Mesendoderm (in vitro differentiated cells): Measurements from ENCODE around the gene SRSF4.

Experiments used
- DNase-seq: peaks from one replicate; pipeline ENCODE4 v3.0.0; 2013
- H2AK5ac ChIP-seq: 2 replicates; pipeline ENCODE4 v1.6.1; 2013; ENCODE audit warnings: low read length, inconsistent platforms
- H2BK120ac ChIP-seq: 2 replicates; pipeline ENCODE4 v1.6.1; 2013; ENCODE audit warnings: low read depth, mild to moderate bottlenecking, low read length, moderate library complexity, mixed read lengths
- H2BK15ac ChIP-seq: replicated peaks from 2 replicates; pipeline ENCODE4 v1.6.1; 2013; ENCODE audit warnings: low read depth, mild to moderate bottlenecking, moderate library complexity
- H2BK5ac ChIP-seq: 2 replicates; pipeline ENCODE4 v1.6.1; 2013; ENCODE audit warnings: low read length, inconsistent platforms
- H3K18ac ChIP-seq: 2 replicates; pipeline ENCODE4 v1.6.1; 2013; ENCODE audit warnings: mild to moderate bottlenecking, low read length, mixed read lengths
- H3K23ac ChIP-seq: one replicate; pipeline ENCODE4 v1.6.1; 2013; ENCODE audit warnings: low read length
- H3K27ac ChIP-seq: 2 replicates; pipeline ENCODE4 v1.5.1; 2013; ENCODE audit warnings: low read depth, mild to moderate bottlenecking, inconsistent platforms, low read length, moderate library complexity
- H3K27me3 ChIP-seq: 2 replicates; pipeline ENCODE4 v1.6.1; 2013; ENCODE audit warnings: low read length, control low read depth, mild to moderate bottlenecking, inconsistent platforms; ENCODE audit not compliant: insufficient read depth, poor library complexity
- H3K36me3 ChIP-seq: 2 replicates; pipeline ENCODE4 v1.6.1; 2013; ENCODE audit warnings: low read length, inconsistent platforms; ENCODE audit not compliant: control insufficient read depth, insufficient read depth
- H3K4ac ChIP-seq: one replicate; pipeline ENCODE4 v1.6.1; 2013; ENCODE audit warnings: low read depth, mild to moderate bottlenecking, low read length, moderate library complexity
- H3K4me1 ChIP-seq: 2 replicates; pipeline ENCODE4 v1.6.1; 2013; ENCODE audit warnings: low read depth, low read length, inconsistent platforms; ENCODE audit not compliant: control insufficient read depth
- H3K4me2 ChIP-seq: 2 replicates; pipeline ENCODE4 v1.6.1; 2013; ENCODE audit warnings: low read length
- H3K4me3 ChIP-seq: 2 replicates; pipeline ENCODE4 v1.5.1; 2013; ENCODE audit warnings: mild to moderate bottlenecking, low read length
- H3K56ac ChIP-seq: one replicate; pipeline ENCODE4 v1.6.1; 2013; ENCODE audit warnings: low read length
- H3K79me1 ChIP-seq: 2 replicates; pipeline ENCODE4 v1.6.1; 2013; ENCODE audit warnings: low read length, inconsistent platforms
- H3K79me2 ChIP-seq: 2 replicates; pipeline ENCODE4 v1.6.1; 2013; ENCODE audit warnings: mild to moderate bottlenecking, low read length; ENCODE audit not compliant: control insufficient read depth, insufficient read depth
- H3K9ac ChIP-seq: 2 replicates; pipeline ENCODE4 v1.6.1; 2013; ENCODE audit warnings: low read length, inconsistent platforms
- H4K5ac ChIP-seq: one replicate; pipeline ENCODE4 v1.6.1; 2013; ENCODE audit warnings: low read length
- H4K8ac ChIP-seq: one replicate; pipeline ENCODE4 v1.6.1; 2013; ENCODE audit warnings: low read depth, mild to moderate bottlenecking, control low read depth, low read length, moderate library complexity
- WGBS: extraction: QIAGEN DNeasy Blood & Tissue Kit; methylation state at CpG from one replicate; pipeline ENCODE4 v1.1.7; 2013; ENCODE audit warnings: low lambda C conversion rate, missing lambda C conversion rate; ENCODE audit not compliant: insufficient coverage; ENCODE audit errors: extremely low coverage; 5-methylcytosine and 5-hydroxymethylcytosine counted together

Gene SRSF4

GRCh38 chr1:29162476-29163138 is 19.1 kb downstream of the SRSF4 start:
- no peak overlapping the region for H4K5ac ChIP-seq
- H4K8ac ChIP-seq = no peak overlapping the region
- peaks cover 9% of the 10 kb centered on the region for H3K79me1 ChIP-seq
- no peak overlapping the region for H3K23ac ChIP-seq
- peaks cover 2% of the 10 kb centered on the region for H3K36me3 ChIP-seq
- H2BK15ac ChIP-seq = no peak overlapping the region
- no peak overlapping the region for H2BK120ac ChIP-seq
- no peak for DNase-seq
- H2AK5ac ChIP-seq = no peak overlapping the region
- peaks cover 39% of the 10 kb centered on the region for H3K79me2 ChIP-seq
- no peaks in the 10 kb centered on the region for H3K27me3 ChIP-seq
- H3K56ac ChIP-seq = no peak overlapping the region
- H3K4ac ChIP-seq = no peak overlapping the region
- no peak overlapping the region for H3K27ac ChIP-seq
- peaks cover 6% of the 10 kb centered on the region for H3K4me1 ChIP-seq
- no CpG with 5 or more reads among the region's 9 CpGs for WGBS
- H3K9ac ChIP-seq = no peak overlapping the region
- no peak overlapping the region for H2BK5ac ChIP-seq
- H3K18ac ChIP-seq = no peak overlapping the region
- no peak overlapping the region for H3K4me3 ChIP-seq
- no peak overlapping the region for H3K4me2 ChIP-seq

DNA sequence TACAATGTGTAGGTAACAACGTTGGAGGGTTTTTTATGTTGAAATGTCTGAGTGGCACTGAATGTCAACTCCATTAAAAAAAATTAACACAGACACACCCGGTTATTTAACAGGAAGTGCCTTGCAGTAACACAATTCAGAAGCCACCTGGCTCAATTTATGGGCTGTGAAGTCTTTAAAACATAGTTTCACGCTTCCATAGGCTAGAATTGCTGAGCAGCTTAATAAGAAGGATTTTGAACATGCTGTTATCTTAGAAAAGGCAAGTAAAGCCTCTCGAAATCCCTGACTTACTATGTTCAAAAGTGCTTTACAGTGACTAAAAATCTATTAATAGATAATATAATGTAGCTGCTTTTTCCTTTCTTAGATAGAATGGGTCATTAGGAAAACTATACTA is 19.7 kb downstream of the SRSF4 start:
- peaks cover 39% of the 10 kb centered on the region for H3K79me2 ChIP-seq
- H3K23ac ChIP-seq = no peak overlapping the region
- no peak overlapping the region for H2BK15ac ChIP-seq
- peaks cover 11% of the 10 kb centered on the region for H3K79me1 ChIP-seq
- H2BK5ac ChIP-seq = no peak overlapping the region
- no peak for DNase-seq
- peaks cover 6% of the 10 kb centered on the region for H3K4me1 ChIP-seq
- H3K27me3 ChIP-seq = no peaks in the 10 kb centered on the region
- H3K27ac ChIP-seq = no peak overlapping the region
- no peak overlapping the region for H3K4me2 ChIP-seq
- no peak overlapping the region for H3K4ac ChIP-seq
- H2BK120ac ChIP-seq = no peak overlapping the region
- no CpG with 5 or more reads among the region's 4 CpGs for WGBS
- no peak overlapping the region for H3K4me3 ChIP-seq
- no peak overlapping the region for H4K8ac ChIP-seq
- no peak overlapping the region for H2AK5ac ChIP-seq
- no peak overlapping the region for H3K9ac ChIP-seq
- H4K5ac ChIP-seq = no peak overlapping the region
- H3K36me3 ChIP-seq = peaks cover 3% of the 10 kb centered on the region
- no peak overlapping the region for H3K18ac ChIP-seq
- no peak overlapping the region for H3K56ac ChIP-seq

DNA sequence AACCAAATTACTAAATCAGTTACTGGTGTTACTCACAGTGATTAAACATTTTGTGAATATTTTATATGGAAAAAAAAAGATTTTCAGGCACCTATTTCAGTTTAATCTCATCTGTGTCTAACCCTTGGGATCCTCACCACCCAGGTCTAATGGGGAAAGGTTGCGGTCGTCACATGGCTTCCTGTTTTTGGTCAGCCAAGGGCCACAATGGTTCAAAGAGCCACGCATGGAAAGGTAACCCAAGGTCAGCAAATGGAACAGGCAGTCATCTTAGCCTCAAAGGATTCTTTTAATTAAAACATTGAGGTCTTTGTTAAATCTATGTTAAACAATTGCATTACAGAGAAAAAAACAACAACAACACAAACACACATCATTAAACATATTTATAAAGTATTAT is 21.9 kb downstream of the SRSF4 start:
- Histone ChIP-seq H3K4ac (no peak overlapping the region), H3K4me3 (no peak overlapping the region), H4K5ac (no peak overlapping the region), H2BK120ac (no peak overlapping the region), H4K8ac (no peak overlapping the region), H3K18ac (no peak overlapping the region), H3K9ac (no peak overlapping the region), H3K27ac (no peak overlapping the region), H3K36me3 (peaks cover 5% of the 10 kb centered on the region), H3K27me3 (no peaks in the 10 kb centered on the region), H2AK5ac (no peak overlapping the region), H3K4me1 (peaks cover 8% of the 10 kb centered on the region), H3K79me2 (peaks cover 22% of the 10 kb centered on the region), H2BK5ac (no peak overlapping the region), H3K23ac (no peak overlapping the region), H3K79me1 (peaks cover 11% of the 10 kb centered on the region), H3K4me2 (no peak overlapping the region), H3K56ac (no peak overlapping the region), H2BK15ac (no peak overlapping the region)
- no peak for DNase-seq
- no CpG with 5 or more reads among the region's 3 CpGs for WGBS

DNA sequence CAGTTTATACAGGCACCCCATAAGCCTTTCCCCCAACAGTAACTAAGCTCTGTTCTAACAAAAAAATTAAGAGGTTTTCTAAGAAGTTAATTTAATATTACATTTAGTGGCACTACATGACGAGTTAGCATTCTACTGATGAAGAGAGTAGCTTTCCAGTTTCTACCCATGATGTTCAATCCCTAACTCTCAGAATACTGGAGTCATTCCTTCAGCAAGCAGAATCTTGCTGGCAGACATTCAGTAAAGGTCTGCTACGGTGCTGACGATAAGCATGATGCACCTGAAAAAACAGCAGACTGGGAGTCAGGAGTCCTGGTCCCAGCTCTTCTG is 24.5 kb downstream of the SRSF4 start:
- Histone ChIP-seq H3K56ac (peak overlapping the region; percentile 47), H3K23ac (no peak overlapping the region), H4K8ac (no peak overlapping the region), H3K4me3 (no peak overlapping the region), H2BK5ac (no peak overlapping the region), H3K9ac (no peak overlapping the region), H3K27ac (peak overlapping the region; percentile 85), H3K4me2 (no peak overlapping the region), H2BK120ac (no peak overlapping the region), H2AK5ac (no peak overlapping the region), H3K79me1 (peaks cover 7% of the 10 kb centered on the region), H3K36me3 (peaks cover 9% of the 10 kb centered on the region), H2BK15ac (no peak overlapping the region), H4K5ac (no peak overlapping the region), H3K27me3 (no peaks in the 10 kb centered on the region), H3K79me2 (peaks cover 7% of the 10 kb centered on the region), H3K18ac (no peak overlapping the region), H3K4me1 (peaks cover 3% of the 10 kb centered on the region), H3K4ac (no peak overlapping the region)
- WGBS = no CpG with 5 or more reads among the region's 3 CpGs
- no peak for DNase-seq

- Histone ChIP-seq H3K4me2 (no peak overlapping the region), H3K23ac (no peak overlapping the region), H3K27me3 (no peaks in the 10 kb centered on the region), H2AK5ac (no peak overlapping the region), H3K18ac (no peak overlapping the region), H2BK5ac (no peak overlapping the region), H3K4me1 (peaks cover 3% of the 10 kb centered on the region), H4K8ac (no peak overlapping the region), H2BK15ac (no peak overlapping the region), H3K36me3 (peaks cover 9% of the 10 kb centered on the region), H3K4me3 (no peak overlapping the region), H3K4ac (no peak overlapping the region), H3K27ac (peak overlapping the region; percentile 53), H3K79me1 (peaks cover 7% of the 10 kb centered on the region), H3K9ac (no peak overlapping the region), H3K56ac (peak overlapping the region; percentile 30), H3K79me2 (peaks cover 3% of the 10 kb centered on the region), H4K5ac (no peak overlapping the region), H2BK120ac (no peak overlapping the region)
- WGBS = no CpG with 5 or more reads among the region's 10 CpGs
- DNase-seq = peak; percentile 90
Observed at GRCh38 chr1:29156543-29157268, 25.0 kb downstream of the SRSF4 start.
